Measurements from ENCODE around the gene SASH1.
"Not testable (repeated sequence)": the region's sequence is repeated elsewhere in the genome, so short reads cannot be mapped to it uniquely, and the experiment has no call there.

Gene SASH1

GRCh38 chr6:148580442-148580841 is 237.8 kb downstream of the SASH1 start:
- no peak for DNase-seq (ENCODE audit: low read depth in 3 of 3)

- no peak for DNase-seq (ENCODE audit: low read depth in 3 of 3)
Measured at GRCh38 chr6:148583631-148584030, 241.0 kb downstream of the SASH1 start.

- not testable (repeated sequence) for DNase-seq (ENCODE audit: low read depth in 3 of 3)
Measured at GRCh38 chr6:148585641-148586040, 243.0 kb downstream of the SASH1 start.

- DNase-seq (ENCODE audit: low read depth in 3 of 3): no peak
Measured at GRCh38 chr6:148590883-148591282, 248.2 kb downstream of the SASH1 start.

- no peak for DNase-seq (ENCODE audit: low read depth in 3 of 3)
Measured at GRCh38 chr6:148591656-148592055, 249.0 kb downstream of the SASH1 start.

- no peak for DNase-seq (ENCODE audit: low read depth in 3 of 3)
Measured at GRCh38 chr6:148593130-148593812, 250.6 kb downstream of the SASH1 start.

- no peak for DNase-seq (ENCODE audit: low read depth in 3 of 3)
Measured at GRCh38 chr6:148593813-148594170, 251.2 kb downstream of the SASH1 start.

GRCh38 chr6:148595550-148595949 is 252.9 kb downstream of the SASH1 start:
- no peak for DNase-seq (ENCODE audit: low read depth in 3 of 3)

GRCh38 chr6:148596891-148597455 is 254.3 kb downstream of the SASH1 start:
- no peak for DNase-seq (ENCODE audit: low read depth in 3 of 3)

- DNase-seq (ENCODE audit: low read depth in 3 of 3): no peak
Measured at GRCh38 chr6:148598724-148599123, 256.1 kb downstream of the SASH1 start.

GRCh38 chr6:148599967-148600426 is 257.4 kb downstream of the SASH1 start:
- DNase-seq (ENCODE audit: low read depth in 3 of 3): no peak
